HEK293 (cell line): Measurements from ENCODE around the gene FAM180A.
A peak's percentile ranks its signal among the peaks of the same experiment; 100 is the strongest.

Experiments used
- CTCF ChIA-PET: fragments of 350-600 bp; formaldehyde crosslinking; extraction: SDS; loops from one replicate; lab custom pipeline; 2021; ENCODE audit warnings: antibody characterized with exemption; lab: Yijun Ruan, JAX
- POLR2A ChIA-PET: fragments of 300-600 bp; formaldehyde crosslinking; extraction: SDS; loops from one replicate; lab custom pipeline; 2020; ENCODE audit warnings: antibody characterized with exemption, inconsistent platforms; lab: Yijun Ruan, JAX
- H3K27ac ChIP-seq: fragments of 200-500 bp; sonication (Bioruptor generic); 2 replicates; pipeline ENCODE4 v1.5.1; 2014; ENCODE audit warnings: low read depth, low read length, control low read depth, inconsistent platforms; ENCODE audit errors: extremely low read depth
- H3K36me3 ChIP-seq, 2 experiments: fragments of 200-500 bp in 1 of 2; sonication (Bioruptor generic) in 1 of 2; 1 replicate in 1 of 2; 2 replicates in 1 of 2; pipeline ENCODE4 v1.5.1; 2014 to 2017; ENCODE audit warnings: inconsistent platforms in 2 of 2, low read length in 2 of 2; ENCODE audit not compliant: control insufficient read depth in 2 of 2, insufficient read depth in 1 of 2
- H3K4me1 ChIP-seq: fragments of 200-500 bp; sonication (Bioruptor generic); 2 replicates; pipeline ENCODE4 v1.5.1; 2014; ENCODE audit warnings: mild to moderate bottlenecking, low read length, inconsistent platforms; ENCODE audit not compliant: control insufficient read depth, insufficient read depth
- H3K4me3 ChIP-seq: 2 replicates; pipeline ENCODE4 v1.5.1; 2011; ENCODE audit warnings: low read depth, mild to moderate bottlenecking, control low read depth, low read length, moderate library complexity
- H3K9me3 ChIP-seq: fragments of 200-500 bp; sonication (Bioruptor generic); 2 replicates; pipeline ENCODE4 v1.5.1; 2014; ENCODE audit warnings: low read depth, low read length, inconsistent platforms; ENCODE audit not compliant: control insufficient read depth, insufficient read depth
- BCL11A ChIP-seq: fragments of 450-650 bp; formaldehyde crosslinking; IDR thresholded peaks from 2 replicates; pipeline ENCODE4 v1.5.1; 2016; ENCODE audit warnings: low read depth, missing biosample characterization, missing genetic modification characterization
- FEZF1 ChIP-seq: fragments of 450-650 bp; formaldehyde crosslinking; IDR thresholded peaks from 2 replicates; pipeline ENCODE4 v1.5.1; 2016; ENCODE audit warnings: missing biosample characterization, missing genetic modification characterization
- KLF9 ChIP-seq: fragments of 450-650 bp; formaldehyde crosslinking; IDR thresholded peaks from 2 replicates; pipeline ENCODE4 v1.5.1; 2016; ENCODE audit warnings: missing biosample characterization, missing genetic modification characterization, low read depth
- OSR2 ChIP-seq: fragments of 450-650 bp; formaldehyde crosslinking; IDR thresholded peaks from 2 replicates; pipeline ENCODE4 v1.5.1; 2016; ENCODE audit warnings: missing biosample characterization, missing genetic modification characterization
- ZBTB20 ChIP-seq: fragments of 450-650 bp; formaldehyde crosslinking; IDR thresholded peaks from 2 replicates; pipeline ENCODE4 v1.5.1; 2016; ENCODE audit warnings: missing biosample characterization, missing genetic modification characterization
- ZBTB48 ChIP-seq: fragments of 450-650 bp; formaldehyde crosslinking; IDR thresholded peaks from 2 replicates; pipeline ENCODE4 v1.5.1; 2016; ENCODE audit warnings: missing biosample characterization, missing genetic modification characterization
- ZBTB7A ChIP-seq: fragments of 450-650 bp; formaldehyde crosslinking; IDR thresholded peaks from 2 replicates; pipeline ENCODE4 v1.5.1; 2016; ENCODE audit warnings: low read depth, missing biosample characterization, missing genetic modification characterization
- ZFHX2 ChIP-seq: fragments of 450-650 bp; formaldehyde crosslinking; conservative IDR thresholded peaks from 2 replicates; pipeline ENCODE4 v1.5.1; 2016; ENCODE audit warnings: missing biosample characterization, missing genetic modification characterization
- ZFP69B ChIP-seq: fragments of 450-650 bp; formaldehyde crosslinking; IDR thresholded peaks from 2 replicates; pipeline ENCODE4 v1.5.1; 2016; ENCODE audit warnings: missing biosample characterization, missing genetic modification characterization
- ZIC2 ChIP-seq: fragments of 450-650 bp; formaldehyde crosslinking; IDR thresholded peaks from 2 replicates; pipeline ENCODE4 v1.5.1; 2016; ENCODE audit warnings: missing biosample characterization, missing genetic modification characterization
- ZNF146 ChIP-seq: fragments of 450-650 bp; formaldehyde crosslinking; IDR thresholded peaks from 2 replicates; pipeline ENCODE4 v1.5.1; 2016; ENCODE audit warnings: missing biosample characterization, missing genetic modification characterization
- ZNF174 ChIP-seq: fragments of 450-650 bp; formaldehyde crosslinking; IDR thresholded peaks from 2 replicates; pipeline ENCODE4 v1.5.0; 2017; ENCODE audit warnings: missing biosample characterization, mild to moderate bottlenecking, missing genetic modification characterization
- ZNF239 ChIP-seq: fragments of 450-650 bp; formaldehyde crosslinking; IDR thresholded peaks from 2 replicates; pipeline ENCODE4 v1.5.1; 2016; ENCODE audit warnings: missing biosample characterization, missing genetic modification characterization
- ZNF311 ChIP-seq: fragments of 450-650 bp; formaldehyde crosslinking; IDR thresholded peaks from 2 replicates; pipeline ENCODE4 v1.5.1; 2017; ENCODE audit warnings: missing biosample characterization, missing genetic modification characterization, borderline replicate concordance
- ZNF324 ChIP-seq: fragments of 450-650 bp; formaldehyde crosslinking; IDR thresholded peaks from 2 replicates; pipeline ENCODE4 v1.5.1; 2016; ENCODE audit warnings: missing biosample characterization, missing genetic modification characterization
- ZNF473 ChIP-seq: fragments of 450-650 bp; formaldehyde crosslinking; IDR thresholded peaks from 2 replicates; pipeline ENCODE4 v1.5.1; 2017; ENCODE audit warnings: missing biosample characterization, missing genetic modification characterization
- ZNF558 ChIP-seq: fragments of 450-650 bp; formaldehyde crosslinking; IDR thresholded peaks from 2 replicates; pipeline ENCODE4 v1.5.1; 2016; ENCODE audit warnings: missing biosample characterization, missing genetic modification characterization
- ZNF585B ChIP-seq: fragments of 450-650 bp; formaldehyde crosslinking; IDR thresholded peaks from 2 replicates; pipeline ENCODE4 v1.5.1; 2016; ENCODE audit warnings: missing biosample characterization, missing genetic modification characterization
- ZNF624 ChIP-seq: fragments of 450-650 bp; formaldehyde crosslinking; IDR thresholded peaks from 2 replicates; pipeline ENCODE4 v1.5.1; 2017; ENCODE audit warnings: missing biosample characterization, missing genetic modification characterization
- ZNF654 ChIP-seq: fragments of 450-650 bp; formaldehyde crosslinking; IDR thresholded peaks from 2 replicates; pipeline ENCODE4 v1.5.1; 2016; ENCODE audit warnings: low read depth, missing biosample characterization, missing genetic modification characterization
- ZNF660 ChIP-seq: fragments of 450-650 bp; IDR thresholded peaks from 2 replicates; pipeline ENCODE4 v1.5.1; 2018; ENCODE audit warnings: missing biosample characterization, mild to moderate bottlenecking, missing genetic modification characterization
- TF ChIP-seq, protein P1 (sequence below): fragments of 450-650 bp; formaldehyde crosslinking; IDR thresholded peaks from 2 replicates; pipeline ENCODE4 v1.5.1; 2016; ENCODE audit warnings: missing biosample characterization, missing genetic modification characterization, borderline replicate concordance
- TF ChIP-seq, protein P2 (sequence below): fragments of 450-650 bp; formaldehyde crosslinking; IDR thresholded peaks from 2 replicates; pipeline ENCODE4 v1.5.1; 2017; ENCODE audit warnings: missing biosample characterization, mild to moderate bottlenecking, missing genetic modification characterization, moderate library complexity
- TF ChIP-seq, protein P3 (sequence below): fragments of 450-650 bp; formaldehyde crosslinking; IDR thresholded peaks from 2 replicates; pipeline ENCODE4 v1.5.1; 2017; ENCODE audit warnings: missing biosample characterization, missing genetic modification characterization
- TF ChIP-seq, protein P4 (sequence below): fragments of 450-650 bp; formaldehyde crosslinking; IDR thresholded peaks from 2 replicates; pipeline ENCODE4 v1.5.1; 2016; ENCODE audit warnings: missing biosample characterization, missing genetic modification characterization
- TF ChIP-seq, protein P5 (sequence below): fragments of 450-650 bp; formaldehyde crosslinking; IDR thresholded peaks from 2 replicates; pipeline ENCODE4 v1.5.1; 2016; ENCODE audit warnings: missing biosample characterization, missing genetic modification characterization
- TF ChIP-seq, protein P6 (sequence below): fragments of 450-650 bp; formaldehyde crosslinking; IDR thresholded peaks from 2 replicates; pipeline ENCODE4 v1.5.1; 2016; ENCODE audit warnings: missing biosample characterization, missing genetic modification characterization

FAM180A gene

DNA sequence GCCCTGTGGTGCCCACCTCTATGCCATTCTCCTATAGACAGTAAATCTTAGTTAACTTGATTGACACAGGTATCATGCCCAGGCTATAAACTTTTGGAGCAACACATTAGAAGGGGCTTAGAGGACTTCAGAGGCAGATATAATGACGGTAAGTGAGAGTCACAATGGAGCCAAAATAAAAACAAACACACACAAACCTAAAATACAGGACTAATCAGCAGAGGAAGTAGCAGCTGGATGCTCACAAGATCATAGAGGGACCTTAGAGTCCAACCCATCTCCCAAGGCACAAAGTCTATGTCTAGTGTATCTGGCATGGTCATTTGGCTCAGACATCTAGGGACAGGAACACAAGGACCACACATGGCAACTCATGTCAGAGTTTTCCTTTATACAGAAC is 32.9 kb downstream of the FAM180A start:
- ChIA-PET CTCF (interaction anchor here (1.1 to 1.8 kb wide), 2 partner anchors 11 to 43 kb away, joined by 5 to 6 read pairs; no protein-coding TSS in a partner anchor), POLR2A (no interaction called here)
- Histone ChIP-seq H3K9me3 (no peaks in the 10 kb centered on the region), H3K4me3 (no peak overlapping the region), H3K27ac (peak overlapping the region; percentile 11; the same call in 1 of the 2 replicates), H3K36me3 (peaks cover 0 to 29% of the 10 kb centered on the region in 2 experiments; a peak in 1 of 3 replicates), H3K4me1 (peaks cover 10% of the 10 kb centered on the region)
- TF ChIP-seq FEZF1 (tag by site-specific recombination) (peak; percentile 55; the same call in 1 of the 2 replicates), BCL11A (tag by site-specific recombination) (no peak), ZNF311 (tag by site-specific recombination) (no peak), ZNF239 (tag by site-specific recombination) (no peak), OSR2 (tag by site-specific recombination) (peak; percentile 48; the same call in 1 of the 2 replicates), ZNF473 (no peak), ZNF624 (tag by site-specific recombination) (no peak), ZNF660 (tag by site-specific recombination) (no peak), ZFP69B (tag by site-specific recombination) (no peak), ZBTB7A (tag by site-specific recombination) (no peak)
- TF ChIP-seq, protein P1, sequence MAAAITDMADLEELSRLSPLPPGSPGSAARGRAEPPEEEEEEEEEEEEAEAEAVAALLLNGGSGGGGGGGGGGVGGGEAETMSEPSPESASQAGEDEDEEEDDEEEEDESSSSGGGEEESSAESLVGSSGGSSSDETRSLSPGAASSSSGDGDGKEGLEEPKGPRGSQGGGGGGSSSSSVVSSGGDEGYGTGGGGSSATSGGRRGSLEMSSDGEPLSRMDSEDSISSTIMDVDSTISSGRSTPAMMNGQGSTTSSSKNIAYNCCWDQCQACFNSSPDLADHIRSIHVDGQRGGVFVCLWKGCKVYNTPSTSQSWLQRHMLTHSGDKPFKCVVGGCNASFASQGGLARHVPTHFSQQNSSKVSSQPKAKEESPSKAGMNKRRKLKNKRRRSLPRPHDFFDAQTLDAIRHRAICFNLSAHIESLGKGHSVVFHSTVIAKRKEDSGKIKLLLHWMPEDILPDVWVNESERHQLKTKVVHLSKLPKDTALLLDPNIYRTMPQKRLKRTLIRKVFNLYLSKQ (tag by site-specific recombination), result no peak
- TF ChIP-seq, protein P2, sequence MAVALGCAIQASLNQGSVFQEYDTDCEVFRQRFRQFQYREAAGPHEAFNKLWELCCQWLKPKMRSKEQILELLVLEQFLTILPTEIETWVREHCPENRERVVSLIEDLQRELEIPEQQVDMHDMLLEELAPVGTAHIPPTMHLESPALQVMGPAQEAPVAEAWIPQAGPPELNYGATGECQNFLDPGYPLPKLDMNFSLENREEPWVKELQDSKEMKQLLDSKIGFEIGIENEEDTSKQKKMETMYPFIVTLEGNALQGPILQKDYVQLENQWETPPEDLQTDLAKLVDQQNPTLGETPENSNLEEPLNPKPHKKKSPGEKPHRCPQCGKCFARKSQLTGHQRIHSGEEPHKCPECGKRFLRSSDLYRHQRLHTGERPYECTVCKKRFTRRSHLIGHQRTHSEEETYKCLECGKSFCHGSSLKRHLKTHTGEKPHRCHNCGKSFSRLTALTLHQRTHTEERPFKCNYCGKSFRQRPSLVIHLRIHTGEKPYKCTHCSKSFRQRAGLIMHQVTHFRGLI (tag by site-specific recombination), result no peak
- TF ChIP-seq, protein P3, sequence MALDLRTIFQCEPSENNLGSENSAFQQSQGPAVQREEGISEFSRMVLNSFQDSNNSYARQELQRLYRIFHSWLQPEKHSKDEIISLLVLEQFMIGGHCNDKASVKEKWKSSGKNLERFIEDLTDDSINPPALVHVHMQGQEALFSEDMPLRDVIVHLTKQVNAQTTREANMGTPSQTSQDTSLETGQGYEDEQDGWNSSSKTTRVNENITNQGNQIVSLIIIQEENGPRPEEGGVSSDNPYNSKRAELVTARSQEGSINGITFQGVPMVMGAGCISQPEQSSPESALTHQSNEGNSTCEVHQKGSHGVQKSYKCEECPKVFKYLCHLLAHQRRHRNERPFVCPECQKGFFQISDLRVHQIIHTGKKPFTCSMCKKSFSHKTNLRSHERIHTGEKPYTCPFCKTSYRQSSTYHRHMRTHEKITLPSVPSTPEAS (tag by site-specific recombination), result no peak

DNA sequence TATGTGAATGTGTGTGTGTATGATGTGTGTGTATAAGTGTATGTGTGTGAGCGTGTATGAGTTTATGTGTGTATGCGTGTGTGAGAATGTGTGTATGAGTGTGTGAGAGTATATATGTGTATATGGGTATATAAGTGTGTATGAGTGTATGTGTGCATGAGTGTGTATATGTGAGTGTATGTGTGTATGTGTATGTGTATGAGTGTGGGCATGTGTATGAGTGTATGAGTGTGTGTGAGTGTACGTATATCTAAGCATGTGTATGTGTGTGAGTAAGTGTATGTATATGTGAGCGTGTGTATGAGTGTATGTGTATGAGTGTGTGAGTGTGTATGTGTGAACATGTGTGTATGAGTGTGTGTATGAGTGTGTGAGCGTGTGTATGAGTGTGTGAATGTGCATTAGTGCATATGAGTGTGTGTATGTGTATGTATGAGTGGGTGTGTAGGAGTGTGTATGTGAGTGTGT is 33.5 kb downstream of the FAM180A start:
- CTCF ChIA-PET, result interaction anchor here (0.5 to 2.1 kb wide), 2 partner anchors 10 to 384 kb away, joined by 4 to 9 read pairs; no protein-coding TSS in a partner anchor
- POLR2A ChIA-PET, result no interaction called here
- Histone ChIP-seq H3K9me3 (no peaks in the 10 kb centered on the region), H3K36me3 (peaks cover 0 to 24% of the 10 kb centered on the region in 2 experiments; a peak in 1 of 3 replicates), H3K27ac (no peak overlapping the region; the same call in 1 of the 2 replicates), H3K4me3 (no peak overlapping the region), H3K4me1 (peaks cover 10% of the 10 kb centered on the region)
- TF ChIP-seq, protein P4, sequence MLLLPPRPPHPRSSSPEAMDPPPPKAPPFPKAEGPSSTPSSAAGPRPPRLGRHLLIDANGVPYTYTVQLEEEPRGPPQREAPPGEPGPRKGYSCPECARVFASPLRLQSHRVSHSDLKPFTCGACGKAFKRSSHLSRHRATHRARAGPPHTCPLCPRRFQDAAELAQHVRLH (tag by site-specific recombination), result no peak
- TF ChIP-seq ZNF558 (no peak), KLF9 (tag by site-specific recombination) (peak; percentile 55), ZIC2 (peak; percentile 5; the same call in 1 of the 2 replicates), ZFP69B (tag by site-specific recombination) (peak; percentile 56; the same call in 1 of the 2 replicates), ZBTB48 (tag by site-specific recombination) (no peak), ZBTB20 (tag by site-specific recombination) (no peak; the same call in 1 of the 2 replicates), ZNF324 (tag by site-specific recombination) (peak; percentile 20; the same call in 1 of the 2 replicates), ZNF660 (tag by site-specific recombination) (no peak), ZNF585B (tag by site-specific recombination) (no peak), ZNF654 (no peak), ZNF174 (tag by site-specific recombination) (no peak), ZNF146 (tag by site-specific recombination) (peak; percentile 31; the same call in 1 of the 2 replicates), ZFHX2 (tag by site-specific recombination) (peak; percentile 81)
- TF ChIP-seq, protein P5, sequence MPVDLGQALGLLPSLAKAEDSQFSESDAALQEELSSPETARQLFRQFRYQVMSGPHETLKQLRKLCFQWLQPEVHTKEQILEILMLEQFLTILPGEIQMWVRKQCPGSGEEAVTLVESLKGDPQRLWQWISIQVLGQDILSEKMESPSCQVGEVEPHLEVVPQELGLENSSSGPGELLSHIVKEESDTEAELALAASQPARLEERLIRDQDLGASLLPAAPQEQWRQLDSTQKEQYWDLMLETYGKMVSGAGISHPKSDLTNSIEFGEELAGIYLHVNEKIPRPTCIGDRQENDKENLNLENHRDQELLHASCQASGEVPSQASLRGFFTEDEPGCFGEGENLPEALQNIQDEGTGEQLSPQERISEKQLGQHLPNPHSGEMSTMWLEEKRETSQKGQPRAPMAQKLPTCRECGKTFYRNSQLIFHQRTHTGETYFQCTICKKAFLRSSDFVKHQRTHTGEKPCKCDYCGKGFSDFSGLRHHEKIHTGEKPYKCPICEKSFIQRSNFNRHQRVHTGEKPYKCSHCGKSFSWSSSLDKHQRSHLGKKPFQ (tag by site-specific recombination), result peak; percentile 95
- TF ChIP-seq, protein P6, sequence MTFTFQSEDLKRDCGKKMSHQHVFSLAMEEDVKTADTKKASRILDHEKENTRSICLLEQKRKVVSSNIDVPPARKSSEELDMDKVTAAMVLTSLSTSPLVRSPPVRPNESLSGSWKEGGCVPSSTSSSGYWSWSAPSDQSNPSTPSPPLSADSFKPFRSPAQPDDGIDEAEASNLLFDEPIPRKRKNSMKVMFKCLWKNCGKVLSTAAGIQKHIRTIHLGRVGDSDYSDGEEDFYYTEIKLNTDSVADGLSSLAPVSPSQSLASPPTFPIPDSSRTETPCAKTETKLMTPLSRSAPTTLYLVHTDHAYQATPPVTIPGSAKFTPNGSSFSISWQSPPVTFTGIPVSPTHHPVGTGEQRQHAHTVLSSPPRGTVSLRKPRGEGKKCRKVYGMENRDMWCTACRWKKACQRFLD (tag by site-specific recombination), result no peak
- TF ChIP-seq, protein P3 (tag by site-specific recombination), result peak; percentile 95
